NCI-H1436 (cell line): ENCODE data around the gene CASP8.
"Not testable (repeated sequence)": the region's sequence is repeated elsewhere in the genome, so short reads cannot be mapped to it uniquely, and the experiment has no call there.

ENCODE experiments used
- DNase-seq: peaks from one replicate; lab custom pipeline; 2025; lab: John Stamatoyannopoulos, UW

CASP8 gene

DNA sequence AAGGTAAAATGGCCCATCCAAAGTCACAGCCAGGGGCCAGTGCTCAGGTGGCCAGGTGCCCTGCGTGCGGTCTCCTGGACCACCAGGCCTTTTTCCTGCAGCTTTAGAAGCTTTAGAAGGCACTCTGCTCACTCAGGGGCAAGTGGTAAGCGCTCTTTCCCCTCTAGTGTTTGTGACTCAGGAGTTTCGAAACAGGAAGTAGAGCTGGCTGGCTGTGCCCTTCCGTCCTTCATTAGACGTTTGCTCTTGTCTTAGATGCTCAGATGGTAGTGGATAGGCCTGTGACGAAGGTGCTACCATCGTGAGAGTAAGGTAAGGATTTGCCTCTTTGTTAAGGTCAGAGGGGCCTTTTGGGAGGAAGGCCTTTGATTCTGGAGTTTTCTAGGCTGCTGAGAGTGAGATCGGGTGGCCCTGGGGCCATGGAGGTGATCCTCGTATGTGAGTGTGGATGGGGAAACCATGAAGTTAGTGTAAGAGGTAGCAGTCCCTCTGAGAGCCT is at the start of gene CASP8:
CASP8 (plus strand) TSS at position 235 of the 499 bp plus-strand sequence. CDS start 5,951 bp downstream, outside the sequence.
- no peak for DNase-seq

DNA sequence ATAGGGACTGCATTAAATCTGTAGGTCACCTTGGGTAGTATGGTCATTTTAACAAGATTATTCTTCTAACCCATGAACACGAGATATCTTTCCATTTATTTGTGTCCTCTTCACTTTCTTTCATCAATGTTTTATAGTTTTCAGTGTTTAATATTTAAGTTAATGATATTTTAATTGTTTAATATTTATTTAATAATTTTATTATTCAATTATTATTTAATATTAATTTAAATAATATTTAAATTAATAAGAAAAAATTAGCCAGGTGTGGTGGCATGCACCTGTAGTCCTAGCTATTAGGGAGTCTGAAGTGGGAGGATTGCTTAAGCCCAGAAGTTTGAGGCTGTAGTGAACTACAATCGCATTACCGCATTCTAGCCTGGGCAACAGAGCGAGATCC is 44.4 kb upstream of the CASP8 start:
- DNase-seq = no peak

DNA sequence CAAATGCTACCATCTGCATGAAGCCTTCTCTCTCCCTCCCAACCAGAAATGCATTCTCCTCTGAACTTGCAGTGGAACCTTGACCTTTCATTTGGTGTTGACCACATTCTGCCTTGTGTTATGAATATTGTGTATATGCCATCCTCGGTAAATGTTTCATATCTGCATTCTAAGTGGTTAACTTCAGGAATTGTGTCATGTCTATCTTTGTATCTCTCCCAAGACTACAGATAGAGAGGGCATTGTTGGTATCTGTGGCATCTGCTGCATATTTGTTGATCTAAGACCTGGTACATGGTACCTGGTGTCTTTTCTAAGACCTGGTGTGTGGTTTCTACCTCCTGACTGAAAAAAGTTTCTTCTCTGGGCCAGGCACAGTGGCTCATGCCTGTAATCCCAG is 43.4 kb upstream of the CASP8 start:
- DNase-seq = no peak

DNA sequence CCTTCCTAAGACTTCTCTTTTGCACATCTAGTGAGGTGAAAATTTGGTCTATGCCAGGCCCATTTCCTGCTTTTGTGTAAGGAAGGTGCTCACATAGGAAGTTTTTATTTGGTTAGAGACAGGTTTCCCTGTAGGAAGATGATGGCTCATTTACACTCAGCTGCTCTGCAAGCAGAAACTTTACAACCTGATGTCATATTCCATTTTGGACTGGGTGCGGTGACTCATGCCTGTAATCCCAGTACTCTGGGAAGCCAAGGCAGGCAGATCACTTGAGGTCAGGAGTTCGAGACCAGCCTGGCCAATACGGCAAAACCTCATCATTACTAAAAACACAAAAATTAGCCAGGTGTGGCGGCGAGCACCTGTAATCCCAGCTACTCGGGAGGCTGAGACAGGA is 41.6 kb upstream of the CASP8 start:
- DNase-seq = no peak

DNA sequence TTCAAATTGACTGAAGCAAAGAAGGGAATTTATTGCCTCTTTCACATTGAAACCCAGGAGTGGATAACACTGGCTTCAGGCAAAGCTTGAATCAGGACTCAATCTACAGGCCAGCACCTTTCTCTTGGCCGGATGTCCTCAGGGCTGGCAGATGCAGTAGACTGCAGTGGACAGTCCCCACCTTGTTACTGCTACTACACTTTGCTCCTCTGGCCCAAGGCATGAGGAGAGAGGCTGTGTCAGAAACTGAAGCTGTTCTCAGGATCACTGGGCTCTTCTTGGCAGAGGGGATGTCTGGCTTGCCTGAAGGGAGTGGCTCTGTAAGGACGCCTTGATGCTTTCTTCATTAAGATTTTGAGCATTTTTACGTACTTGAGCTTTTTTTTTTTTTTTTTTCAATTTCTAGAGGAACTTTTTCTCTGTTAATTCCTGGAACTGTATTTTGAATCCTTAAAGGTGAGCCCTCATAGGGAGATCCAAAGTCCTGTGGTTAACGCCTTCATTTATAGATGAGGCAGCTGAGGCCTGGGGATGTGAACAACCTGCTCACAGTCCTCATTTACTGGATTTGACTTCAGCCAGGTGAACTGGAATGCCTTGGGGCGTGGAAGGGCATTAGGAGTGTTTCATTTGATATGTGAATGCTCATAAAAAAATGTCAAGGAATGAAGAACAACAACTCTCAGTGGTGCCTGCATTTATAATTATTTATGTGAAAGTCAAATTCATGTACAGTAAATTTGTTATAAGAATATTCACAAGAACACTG is 40.8 kb upstream of the CASP8 start:
- DNase-seq = no peak

DNA sequence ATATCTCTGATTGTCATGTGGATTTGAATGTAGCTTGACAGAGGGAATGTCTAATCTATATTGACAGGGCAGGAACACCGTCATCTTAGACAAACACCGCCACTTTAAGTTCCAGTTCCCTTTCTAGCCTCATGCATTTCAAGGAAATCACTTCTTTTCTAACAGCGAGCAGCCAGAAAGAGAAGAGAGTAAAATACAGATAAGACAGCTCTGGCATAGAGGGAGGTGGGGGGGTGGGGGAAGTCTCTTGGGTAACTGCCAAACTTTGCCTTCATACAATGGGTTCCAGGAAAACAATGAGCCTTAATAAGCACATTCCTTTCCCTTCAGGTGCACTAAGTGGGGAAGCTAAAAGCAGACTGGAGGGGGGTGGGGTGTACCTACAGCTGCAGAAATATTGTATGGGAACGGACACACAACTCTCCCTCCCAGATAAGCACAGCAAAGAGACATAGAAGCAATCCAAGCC is 40.2 kb upstream of the CASP8 start:
- DNase-seq = no peak

DNA sequence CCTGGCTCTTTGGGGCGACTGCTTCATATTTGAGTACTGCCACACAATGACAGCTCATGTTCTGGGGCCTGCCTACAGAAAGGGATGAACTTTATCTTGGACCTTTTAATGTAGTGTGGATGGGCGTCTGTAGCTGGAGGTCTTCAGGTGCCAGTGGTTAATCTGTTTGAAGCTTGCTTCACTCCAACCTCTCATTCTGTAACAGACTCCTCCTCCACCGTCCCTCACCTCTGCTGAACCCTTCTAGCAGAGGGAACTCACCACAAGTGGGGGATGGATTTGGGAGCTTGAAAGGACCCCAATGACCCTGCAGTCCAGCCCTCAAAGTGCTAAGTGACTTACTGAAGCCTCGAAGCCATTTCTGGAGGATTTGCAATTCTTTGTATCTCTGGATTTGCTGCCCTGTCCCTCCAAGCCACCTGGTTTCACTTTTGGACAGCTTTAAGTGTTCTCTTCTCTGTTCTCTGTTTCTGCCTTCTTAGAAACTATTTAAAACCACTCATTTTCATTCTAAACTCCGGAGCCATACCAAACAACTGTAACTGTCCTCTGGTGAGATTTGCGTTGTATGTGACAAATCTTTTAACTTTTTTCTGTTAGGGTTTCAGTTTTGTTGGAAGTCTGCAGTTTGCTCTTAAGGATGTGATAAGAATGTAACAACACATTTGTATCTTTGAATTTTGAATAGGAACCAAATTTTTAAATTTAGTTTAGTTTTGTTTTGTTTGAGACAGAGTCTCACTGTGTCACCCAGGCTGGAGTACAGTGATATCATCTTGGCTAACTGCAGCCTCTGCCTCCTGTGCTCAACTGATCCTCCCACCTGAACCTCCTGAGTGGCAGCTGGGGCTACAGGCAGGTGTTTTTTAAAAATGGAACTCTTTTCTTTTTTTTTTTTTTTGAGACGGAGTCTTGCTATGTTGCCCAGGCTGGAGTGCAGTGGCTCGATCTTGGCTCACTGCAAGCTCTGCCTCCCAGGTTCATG is 37.0 kb upstream of the CASP8 start:
- no peak for DNase-seq

DNA sequence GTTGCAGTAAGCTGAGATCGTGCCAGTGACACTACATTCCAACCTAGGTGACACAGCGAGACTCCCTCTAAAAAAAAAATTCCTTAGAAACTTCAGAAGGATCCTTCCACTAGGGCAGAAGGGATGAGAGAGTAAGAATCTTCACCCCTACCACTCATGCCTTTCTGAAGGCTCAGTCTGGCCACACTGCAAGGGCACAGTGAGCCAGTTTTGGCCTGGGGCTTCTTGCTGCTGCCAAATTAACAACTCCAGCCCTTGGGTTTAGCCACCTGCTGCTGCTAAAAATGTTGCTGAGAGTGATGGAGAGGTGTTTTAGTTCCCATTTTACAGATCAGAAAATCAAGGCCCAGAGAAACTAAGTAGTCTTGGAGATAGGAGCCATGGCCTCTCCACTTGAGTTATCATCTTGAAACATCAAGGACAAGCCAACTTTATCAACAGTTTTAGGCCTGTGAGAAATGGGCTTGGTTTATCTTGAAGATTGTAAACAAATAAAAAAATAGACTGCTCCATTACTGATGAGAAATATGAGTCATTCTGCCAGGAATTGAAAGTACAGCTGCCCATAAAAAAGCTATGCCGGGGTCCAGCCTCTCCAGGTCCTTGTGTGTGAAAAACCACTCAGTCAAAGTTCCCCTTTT is 31.9 kb upstream of the CASP8 start:
- DNase-seq = no peak

DNA sequence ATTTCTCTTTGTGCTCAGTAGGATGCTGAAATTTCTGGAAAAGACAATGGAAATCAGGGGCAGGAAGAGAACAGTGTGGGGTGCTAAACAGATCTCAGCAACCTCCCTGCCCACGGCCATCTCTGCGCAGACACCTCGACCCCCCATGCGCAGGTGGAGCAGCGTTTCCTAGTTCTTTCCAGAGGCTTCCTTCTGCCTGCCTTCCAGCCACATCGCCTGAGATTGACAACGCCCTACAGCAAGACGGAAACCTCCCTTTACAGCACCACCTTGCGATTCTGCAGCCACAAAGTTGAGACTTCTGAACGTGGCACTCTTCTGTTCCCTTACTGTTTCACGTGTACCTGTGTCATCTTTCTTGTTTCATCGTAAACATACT is 31.4 kb upstream of the CASP8 start:
- DNase-seq = no peak

DNA sequence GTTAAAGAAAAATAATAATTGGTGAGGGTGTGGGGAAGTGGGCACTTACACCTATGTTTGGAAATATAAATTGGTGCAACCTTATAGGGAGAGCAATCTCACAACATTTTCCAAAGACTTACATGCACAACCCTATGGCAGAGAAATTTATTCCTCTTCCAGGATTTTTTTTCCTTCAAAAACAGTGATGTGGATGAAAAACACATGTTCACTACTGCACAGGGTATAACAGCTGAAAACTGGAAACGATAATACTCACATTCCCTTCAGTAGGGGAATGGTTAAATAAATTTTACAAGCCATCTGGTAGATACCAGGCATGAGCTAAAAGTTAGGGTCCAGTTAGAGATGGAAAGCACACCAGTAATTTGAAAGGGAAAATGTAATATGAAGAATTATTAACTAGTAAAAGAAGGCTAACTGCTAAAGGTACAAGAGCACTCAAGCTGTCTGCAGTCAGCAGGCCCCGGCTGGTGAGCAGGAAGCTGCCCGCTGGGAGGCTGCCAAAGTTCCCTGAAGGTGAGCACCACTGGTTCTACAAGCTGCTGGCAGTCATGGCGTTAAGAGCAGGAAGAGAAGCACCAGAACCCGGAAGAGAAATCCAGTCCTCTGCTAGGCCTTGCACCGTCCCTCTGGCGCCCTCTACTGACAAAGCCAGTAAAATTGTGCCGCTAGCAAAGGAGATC is 28.4 kb upstream of the CASP8 start:
- peak; percentile 89 for DNase-seq

DNA sequence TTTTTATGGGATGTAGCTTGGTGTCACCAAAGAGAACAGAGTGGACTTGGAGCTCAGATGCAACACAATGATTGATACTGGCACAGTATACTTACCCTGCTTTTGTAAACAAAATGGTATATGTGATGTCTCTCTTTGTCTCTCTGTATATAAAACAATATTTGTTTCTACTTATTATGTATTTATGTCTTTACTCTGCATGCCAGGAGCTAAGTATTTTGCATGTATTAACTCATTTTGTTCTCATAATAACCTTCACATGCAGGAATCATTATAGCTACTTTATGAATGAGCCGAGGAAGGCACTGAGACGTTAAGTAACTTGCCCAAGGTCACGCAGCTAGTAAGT is 27.9 kb upstream of the CASP8 start:
- DNase-seq = no peak

DNA sequence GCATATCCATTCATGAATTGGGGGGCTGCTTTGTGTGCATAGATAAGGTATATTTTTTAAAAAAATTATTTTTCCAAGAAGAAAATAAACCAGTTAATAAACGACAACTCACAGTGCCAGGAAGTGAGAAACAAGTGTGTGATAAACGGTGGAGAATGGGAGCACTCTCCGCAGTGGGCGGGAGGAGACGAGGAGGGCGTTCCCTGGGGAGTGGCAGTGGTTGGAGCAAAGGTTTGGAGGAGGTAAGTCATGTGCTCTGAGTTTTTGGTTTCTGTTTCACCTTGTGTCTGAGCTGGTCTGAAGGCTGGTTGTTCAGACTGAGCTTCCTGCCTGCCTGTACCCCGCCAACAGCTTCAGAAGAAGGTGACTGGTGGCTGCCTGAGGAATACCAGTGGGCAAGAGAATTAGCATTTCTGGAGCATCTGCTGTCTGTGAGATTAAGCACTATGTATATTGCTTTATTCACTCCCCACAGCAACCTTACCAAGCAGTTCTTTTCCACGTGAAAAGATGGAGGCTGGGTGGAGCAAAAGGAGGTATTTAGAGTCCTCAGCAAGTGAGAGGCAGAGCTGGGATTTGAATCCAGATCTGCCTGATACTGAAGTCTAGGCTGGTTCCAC is 27.0 kb upstream of the CASP8 start:
- DNase-seq = peak; percentile 90

DNA sequence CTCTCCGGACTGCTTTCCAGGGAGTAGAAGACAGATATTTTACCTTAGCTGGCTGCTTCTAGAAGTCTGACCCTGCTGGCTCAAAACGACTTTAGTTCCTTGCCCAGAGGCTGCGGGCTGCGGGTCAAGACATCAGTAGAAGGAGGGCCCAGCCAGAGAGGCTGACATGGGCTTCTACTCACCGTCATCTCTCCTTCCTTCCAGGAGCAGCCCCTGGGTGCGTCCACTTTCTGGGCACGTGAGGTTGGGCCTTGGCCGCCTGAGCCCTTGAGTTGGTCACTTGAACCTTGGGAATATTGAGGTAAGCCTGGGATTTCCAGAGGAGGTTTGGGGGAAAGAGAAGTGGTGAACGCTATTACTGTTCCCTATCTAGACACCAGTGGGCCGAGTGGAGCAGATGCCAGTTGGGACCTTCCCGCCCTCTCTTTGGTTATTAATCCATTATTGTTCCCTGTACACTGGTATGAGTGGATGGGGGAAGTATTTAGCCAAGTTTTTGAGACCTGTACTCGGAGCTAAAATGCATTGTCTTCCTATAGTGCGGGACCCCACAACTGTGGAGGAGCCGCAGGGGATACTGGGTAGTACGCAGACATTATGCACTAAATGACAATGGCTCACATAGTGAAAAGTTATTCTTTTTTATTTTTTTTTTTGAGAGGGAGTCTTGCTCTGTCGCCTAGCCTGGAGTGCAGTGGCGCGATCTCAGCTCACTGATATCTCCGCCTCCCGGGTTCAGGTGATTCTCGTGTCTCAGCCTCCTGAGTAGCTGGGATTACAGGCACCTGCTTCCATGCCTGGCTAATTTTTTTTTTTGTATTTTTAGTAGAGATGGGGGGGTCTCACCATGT is 26.3 kb upstream of the CASP8 start:
- DNase-seq = no peak

DNA sequence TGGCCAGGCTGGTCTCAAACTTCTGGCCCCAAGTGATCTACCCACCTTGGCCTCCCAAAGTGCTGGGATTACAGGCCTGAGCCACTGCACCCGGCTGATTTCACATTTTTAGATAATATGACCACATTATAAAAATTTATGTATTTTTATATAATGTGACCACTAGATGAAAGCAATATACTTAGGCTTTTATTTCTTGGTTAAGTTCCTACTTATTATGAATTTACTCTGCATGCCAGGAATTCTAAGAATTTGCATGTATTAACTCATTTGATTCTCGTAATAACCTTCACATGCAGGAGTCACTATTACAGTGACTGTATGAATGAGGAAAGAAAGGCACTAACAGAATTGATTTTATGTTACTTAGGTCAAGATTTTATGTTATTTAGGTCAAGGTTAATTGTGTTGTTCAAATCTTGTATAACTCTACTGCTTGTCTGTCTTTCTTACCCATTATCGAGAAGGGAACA is 25.6 kb upstream of the CASP8 start:
- no peak for DNase-seq

DNA sequence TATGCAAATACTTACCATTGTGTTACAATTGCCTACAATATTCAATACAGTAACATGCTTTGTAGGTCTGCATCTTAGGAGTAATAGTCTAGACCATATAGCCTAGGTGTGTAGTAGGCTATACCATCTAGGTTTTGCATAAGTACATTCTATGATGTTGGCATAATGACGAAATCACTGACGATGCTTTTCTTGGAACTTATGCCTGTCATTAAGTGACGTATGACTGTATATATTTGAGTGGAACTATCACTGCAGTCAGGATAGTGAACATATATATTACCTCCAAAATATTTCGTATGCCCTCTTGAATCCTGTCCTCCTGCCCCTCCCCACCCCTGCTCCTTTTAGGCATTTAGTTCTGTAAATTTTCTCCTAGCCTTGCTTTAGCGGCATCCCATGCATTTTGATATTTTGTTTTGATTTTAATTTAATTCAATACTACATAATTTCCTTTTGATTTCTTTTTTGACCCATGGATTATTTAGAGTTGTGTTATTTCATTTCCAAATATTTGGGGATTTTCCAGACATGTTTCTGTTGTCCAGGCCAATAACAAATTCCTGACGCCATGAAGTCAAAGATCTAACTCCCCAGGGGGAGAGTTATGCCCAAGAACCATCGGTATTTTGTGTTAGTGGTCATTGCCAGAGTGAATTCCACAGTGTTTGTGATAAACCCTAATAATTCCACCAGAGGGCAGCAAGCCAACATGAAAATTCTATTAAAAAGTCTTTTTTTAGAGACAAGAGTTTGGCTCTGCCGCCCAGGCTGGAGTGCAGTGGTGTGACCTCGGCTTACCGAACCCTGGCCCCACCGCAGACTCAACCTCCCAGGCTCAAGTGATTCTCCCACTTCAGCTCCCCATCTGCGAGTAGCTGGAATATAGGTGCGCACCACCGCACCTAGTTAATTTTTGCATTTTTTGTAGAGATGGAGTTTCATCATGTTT is 24.2 kb upstream of the CASP8 start:
- no peak for DNase-seq

DNA sequence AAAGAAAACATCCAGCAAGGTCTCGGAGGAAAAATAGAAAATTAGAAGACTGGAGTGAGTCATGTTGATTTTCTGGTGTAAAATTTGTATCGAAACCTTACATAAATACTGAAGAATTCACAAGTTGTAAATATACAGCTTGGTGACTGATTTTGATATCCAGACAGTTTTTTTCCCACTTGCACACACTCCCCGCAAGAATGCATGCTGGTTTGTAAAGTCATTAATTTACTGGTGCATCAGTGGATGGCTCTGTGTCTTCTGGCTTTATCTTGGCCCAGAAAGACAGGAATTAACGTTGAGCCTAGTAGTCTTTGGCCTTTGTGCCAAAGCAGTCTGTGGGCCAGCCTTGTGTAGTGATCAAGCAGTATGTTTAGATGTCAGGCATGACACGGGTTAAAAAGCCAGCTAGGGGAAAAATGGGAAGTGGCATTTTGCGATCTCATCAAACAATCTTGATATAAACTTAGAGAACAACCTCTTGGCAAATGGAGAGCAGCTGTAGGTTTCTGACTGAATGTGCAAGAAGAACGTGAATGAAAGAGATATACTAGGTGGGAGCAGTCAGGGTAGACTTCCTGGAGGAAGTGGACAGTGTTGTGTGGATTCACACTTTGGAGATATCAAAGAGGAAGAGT is 22.7 kb upstream of the CASP8 start:
- no peak for DNase-seq

DNA sequence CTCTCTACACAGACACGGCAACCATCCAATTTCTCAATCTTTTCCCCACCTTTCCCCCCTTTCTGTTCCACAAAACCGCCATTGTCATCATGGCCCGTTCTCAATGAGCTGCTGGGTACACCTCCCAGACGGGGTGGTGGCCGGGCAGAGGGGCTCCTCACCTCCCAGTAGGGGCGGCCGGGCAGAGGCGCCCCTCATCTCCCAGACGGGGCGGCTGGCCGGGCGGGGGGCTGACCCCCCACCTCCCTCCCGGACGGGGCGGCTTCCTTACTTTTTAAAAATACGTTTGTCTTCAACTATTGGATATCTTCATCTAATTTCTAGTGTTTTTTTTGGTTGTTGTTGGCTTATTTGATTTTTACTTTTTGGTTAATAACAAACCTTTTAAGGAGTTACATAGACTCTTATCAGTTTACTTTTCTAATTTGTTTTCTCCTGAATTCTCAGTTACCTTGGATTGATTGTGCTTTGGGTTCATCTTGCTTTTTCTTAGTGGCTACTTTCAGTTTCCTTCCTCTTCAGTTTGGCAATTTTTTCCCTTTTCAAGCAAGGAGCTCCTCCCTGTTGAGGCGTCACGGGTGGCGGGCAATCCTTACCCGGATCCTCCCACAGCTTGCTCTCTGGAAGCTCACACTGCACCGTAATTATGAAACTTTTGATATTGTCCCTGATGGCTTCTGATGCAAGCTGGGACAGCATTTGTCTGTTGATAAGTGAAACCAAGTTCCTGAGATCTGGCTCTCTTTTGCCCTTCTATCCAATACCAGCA is 21.0 kb upstream of the CASP8 start:
- not testable (repeated sequence) for DNase-seq
